Thyroid gland (tissue), 4 donors: Measurements from ENCODE around the gene CYP2U1.

Experiments used
- POLR2A ChIP-seq, 2 donors: fragments of 450-650 bp; IDR thresholded peaks; one replicate each; pipeline ENCODE4 v1.6.1; 2017; ENCODE audit warnings: antibody characterized with exemption in 2 of 2, mild to moderate bottlenecking in 2 of 2, moderate library complexity in 1 of 2
- TF ChIP-seq, protein P1 (sequence below), 6 experiments: fragments of 200-600 bp in 3 of 6; fragments of 450-650 bp in 3 of 6; sonication (generic) in 3 of 6; IDR thresholded peaks; one replicate each; pipeline ENCODE4 v1.5.1; 2016 to 2019; ENCODE audit warnings: antibody characterized with exemption in 6 of 6, mild to moderate bottlenecking in 2 of 6, inconsistent platforms in 1 of 6, moderate library complexity in 1 of 6

DNA sequence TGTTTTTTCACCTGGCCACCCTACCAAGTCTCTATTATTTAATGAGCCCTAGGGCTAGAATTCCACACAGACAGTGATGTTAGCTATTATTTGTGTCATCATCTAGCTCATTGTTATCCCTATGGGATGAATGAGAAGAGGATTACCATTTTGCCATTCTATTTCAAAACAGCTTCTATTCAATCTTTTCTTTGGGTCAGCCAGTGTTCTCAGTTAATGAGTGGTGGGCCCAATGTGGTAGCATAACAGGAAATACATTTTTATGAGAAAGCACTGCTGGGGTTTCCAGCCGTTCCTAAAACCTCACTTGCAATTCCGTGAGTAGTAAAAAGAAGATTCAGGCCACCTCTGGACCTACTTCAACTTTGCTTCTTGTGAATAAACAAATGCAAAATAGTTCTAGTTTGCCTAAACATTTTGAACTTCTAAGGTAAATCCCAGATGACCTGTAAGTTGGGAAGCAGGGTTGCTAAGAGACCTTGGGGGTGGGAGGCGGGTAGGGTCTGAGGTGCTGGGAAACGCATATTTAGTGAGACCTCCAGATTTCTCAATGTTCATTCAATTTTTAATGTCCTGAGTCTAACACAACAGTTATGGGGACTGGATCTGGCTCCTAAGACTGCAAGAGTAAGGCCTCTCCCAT is 24.8 kb upstream of the CYP2U1 start:
- TF ChIP-seq, protein P1, sequence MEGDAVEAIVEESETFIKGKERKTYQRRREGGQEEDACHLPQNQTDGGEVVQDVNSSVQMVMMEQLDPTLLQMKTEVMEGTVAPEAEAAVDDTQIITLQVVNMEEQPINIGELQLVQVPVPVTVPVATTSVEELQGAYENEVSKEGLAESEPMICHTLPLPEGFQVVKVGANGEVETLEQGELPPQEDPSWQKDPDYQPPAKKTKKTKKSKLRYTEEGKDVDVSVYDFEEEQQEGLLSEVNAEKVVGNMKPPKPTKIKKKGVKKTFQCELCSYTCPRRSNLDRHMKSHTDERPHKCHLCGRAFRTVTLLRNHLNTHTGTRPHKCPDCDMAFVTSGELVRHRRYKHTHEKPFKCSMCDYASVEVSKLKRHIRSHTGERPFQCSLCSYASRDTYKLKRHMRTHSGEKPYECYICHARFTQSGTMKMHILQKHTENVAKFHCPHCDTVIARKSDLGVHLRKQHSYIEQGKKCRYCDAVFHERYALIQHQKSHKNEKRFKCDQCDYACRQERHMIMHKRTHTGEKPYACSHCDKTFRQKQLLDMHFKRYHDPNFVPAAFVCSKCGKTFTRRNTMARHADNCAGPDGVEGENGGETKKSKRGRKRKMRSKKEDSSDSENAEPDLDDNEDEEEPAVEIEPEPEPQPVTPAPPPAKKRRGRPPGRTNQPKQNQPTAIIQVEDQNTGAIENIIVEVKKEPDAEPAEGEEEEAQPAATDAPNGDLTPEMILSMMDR (IDR thresholded peaks at IDR 0.05): no peak
- no peak for TF ChIP-seq POLR2A (IDR thresholded peaks at IDR 0.05)
